TTC549 (cell line): Measurements from ENCODE around the gene SPATA16.
"Not testable (repeated sequence)": the region's sequence is repeated elsewhere in the genome, so short reads cannot be mapped to it uniquely, and the experiment has no call there.

Experiments used
- FAIRE-seq: peaks from 2 replicates; lab custom pipeline; 2012; peaks lifted over from hg19 to GRCh38; lab: Jason Lieb, UNC

The SPATA16 gene

DNA sequence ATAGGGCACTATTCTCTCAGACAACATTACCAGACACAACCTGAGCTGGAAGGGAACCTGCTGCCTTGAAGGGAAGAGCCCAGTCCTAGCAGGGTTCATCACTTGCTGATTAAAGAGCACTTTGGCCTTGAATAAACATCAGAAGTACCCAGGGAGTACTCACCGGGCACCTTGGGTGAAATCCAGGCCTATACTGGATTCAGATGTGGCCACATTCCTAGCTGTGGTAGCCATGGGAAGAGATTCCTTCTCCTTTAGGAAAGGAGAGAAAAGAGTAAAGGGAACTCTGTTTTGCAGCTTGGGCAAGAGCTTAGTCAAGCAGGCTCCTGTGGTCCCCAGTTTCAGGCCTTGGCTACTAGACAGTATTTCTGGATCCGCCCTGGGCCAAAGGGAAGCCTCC, 195.0 kb downstream of the SPATA16 start:
- no peak for FAIRE-seq

GRCh38 chr3:172939651-172940293, 201.3 kb downstream of the SPATA16 start:
- no peak for FAIRE-seq

DNA sequence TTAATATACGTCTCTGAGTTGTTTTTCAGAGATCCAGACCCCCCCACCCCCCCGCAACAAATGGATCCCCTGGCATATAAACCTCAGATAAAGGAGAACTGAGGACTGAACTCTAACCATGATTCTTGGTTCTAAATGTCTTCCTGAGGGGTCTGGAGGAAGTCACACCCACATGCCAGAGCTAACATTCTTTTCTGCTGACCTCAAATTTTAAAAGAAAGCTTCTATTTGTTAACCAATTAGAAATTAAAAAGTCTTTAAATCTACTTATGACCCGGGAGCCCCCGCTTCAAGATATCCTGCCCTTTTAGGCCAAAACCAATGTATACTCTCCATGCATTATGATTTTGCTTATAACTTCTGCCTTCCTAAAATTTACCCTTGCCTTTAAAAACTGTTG, 202.2 kb downstream of the SPATA16 start:
- FAIRE-seq = no peak

DNA sequence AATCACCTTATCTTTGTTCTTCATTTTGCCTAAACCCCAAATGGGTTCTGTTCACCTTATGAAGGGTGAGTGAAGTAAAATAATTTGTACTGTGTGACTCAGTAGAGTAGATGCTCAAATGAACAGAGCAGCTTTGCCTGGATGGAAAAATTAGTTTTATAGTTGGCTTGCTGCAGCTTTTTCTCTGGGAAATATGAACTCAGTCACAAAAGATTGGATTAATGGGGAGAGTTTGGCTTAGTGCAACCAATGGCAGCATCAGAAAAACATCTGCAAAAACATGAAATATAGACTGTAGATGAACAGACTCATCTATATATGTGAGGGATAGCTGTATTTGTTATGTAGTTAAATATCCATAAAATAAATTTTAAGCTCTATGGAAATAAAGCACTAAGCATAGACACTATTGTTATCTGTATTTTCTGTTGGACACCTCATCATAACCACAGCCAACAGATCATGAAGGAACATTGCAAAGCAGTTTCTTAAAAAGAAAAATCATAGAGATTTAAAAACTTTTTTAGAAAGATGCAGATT, 209.2 kb downstream of the SPATA16 start:
- FAIRE-seq = no peak

DNA sequence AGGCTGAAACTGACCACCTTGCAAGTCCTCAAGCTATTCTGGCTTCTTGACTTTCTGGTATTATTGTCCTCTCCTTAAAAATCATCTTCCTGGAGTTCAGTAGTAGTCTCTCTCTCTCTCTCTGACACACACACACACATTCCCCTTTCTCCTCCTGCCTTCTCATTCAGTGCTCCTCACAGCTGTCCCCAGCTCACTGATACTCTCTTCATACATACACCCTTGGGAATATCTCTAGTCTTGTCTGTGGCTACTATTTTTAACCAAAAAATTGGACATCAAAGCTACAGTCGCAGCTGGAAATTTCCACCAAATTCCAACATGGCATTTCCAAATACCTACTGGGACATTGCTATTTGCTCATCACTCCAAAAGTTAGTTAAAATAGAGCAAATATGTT, 211.6 kb downstream of the SPATA16 start:
- FAIRE-seq = no peak

DNA sequence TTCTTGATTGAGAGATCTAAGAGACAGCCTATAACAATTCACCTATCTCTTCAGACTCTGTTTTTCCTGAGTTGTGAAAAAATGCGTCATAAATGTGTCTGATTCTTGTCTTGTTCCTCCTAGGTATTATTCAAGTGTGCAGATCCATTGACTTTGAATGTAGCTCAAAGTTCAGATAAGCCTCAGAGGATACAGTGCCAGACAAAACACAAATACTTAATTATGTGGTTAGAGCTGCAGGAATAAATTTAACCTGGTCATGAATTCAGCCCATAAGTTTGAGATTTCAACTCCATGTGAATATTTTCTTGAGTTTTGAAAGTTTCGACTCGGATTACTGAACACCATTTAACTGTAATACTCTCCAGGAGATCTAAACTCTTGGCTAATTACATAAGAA, 216.5 kb downstream of the SPATA16 start:
- no peak for FAIRE-seq

DNA sequence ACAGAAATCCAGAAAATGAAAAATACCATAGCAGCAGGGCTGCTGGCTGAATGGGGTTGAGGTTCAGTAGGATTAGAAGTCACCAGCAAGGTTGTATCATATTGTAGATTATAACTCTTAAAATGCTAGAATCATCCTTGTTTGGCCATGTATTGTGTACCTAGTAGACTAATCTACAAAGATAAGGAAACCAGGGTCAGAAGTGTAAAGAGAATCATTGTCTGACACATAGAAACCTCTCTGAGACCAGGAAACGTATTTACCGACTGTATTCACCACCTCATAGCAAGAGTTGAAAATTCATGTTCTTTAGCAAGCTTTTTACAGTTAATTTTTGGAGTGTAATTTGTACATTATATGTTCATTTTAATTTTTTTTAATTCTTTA, 221.7 kb downstream of the SPATA16 start:
- FAIRE-seq = no peak

DNA sequence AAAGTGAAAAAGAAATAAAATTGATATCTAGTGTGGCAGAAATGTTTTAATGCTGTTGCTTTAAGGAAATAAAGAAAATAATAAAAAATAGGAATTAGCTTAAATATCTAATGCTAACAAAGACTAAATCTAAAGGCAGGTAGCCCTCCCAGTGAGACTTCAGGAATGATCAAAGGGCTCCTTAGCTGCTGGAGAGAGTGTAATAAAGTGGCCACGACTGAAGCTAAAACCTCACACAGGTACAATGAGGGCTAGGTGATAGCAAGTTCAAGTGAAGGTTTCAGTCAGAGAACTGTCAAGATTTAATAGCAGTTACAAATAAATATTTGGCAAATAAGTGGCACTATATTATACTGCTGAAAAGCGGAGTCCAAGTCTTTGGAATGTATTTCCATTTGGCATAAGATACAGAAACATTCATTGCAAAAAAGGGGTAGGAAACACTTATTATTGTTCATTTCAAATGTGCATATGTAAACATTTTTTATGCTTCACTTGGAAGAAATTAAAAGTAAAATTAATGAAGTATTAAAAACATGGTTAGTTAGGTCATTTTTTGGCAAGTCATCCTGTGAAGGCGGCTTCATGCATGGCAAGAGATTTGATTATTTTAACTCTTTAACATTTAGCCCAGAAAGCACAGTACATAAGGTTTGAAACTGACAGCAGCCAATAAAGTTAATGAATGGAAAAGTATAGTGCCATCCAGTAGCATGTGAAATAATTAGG, 222.3 kb downstream of the SPATA16 start:
- no peak for FAIRE-seq

GRCh38 chr3:172918165-172918564, 222.9 kb downstream of the SPATA16 start:
- FAIRE-seq = no peak

DNA sequence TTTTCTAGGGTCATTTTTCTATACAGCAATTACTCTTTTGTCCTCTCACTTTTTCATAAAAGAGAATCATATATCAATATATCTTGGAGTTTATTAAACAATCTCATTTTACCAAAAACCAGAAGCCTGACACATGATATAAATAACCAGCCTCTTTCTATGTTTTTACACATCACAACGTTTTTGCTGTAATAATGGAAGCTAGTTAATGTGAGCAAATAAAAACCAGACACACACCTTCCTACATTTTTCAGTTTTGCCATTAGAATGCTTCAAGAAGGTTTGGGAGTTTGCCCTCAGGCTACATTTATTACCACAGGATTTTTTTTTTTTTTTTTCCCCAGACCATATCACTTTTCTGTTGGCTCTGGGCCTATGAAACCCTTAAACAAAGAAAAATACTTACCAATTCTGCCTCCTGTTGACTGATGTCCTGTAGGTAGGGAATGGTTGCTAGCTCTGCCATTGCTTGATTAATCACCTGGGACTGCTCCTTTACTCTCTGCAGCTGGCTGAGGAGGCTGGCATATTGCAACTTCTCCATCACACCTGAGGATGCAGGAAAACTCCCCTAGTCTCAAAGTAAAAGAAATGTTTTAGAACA, 225.0 kb downstream of the SPATA16 start:
- FAIRE-seq = no peak

GRCh38 chr3:172914854-172915253, 226.2 kb downstream of the SPATA16 start:
- FAIRE-seq = no peak

DNA sequence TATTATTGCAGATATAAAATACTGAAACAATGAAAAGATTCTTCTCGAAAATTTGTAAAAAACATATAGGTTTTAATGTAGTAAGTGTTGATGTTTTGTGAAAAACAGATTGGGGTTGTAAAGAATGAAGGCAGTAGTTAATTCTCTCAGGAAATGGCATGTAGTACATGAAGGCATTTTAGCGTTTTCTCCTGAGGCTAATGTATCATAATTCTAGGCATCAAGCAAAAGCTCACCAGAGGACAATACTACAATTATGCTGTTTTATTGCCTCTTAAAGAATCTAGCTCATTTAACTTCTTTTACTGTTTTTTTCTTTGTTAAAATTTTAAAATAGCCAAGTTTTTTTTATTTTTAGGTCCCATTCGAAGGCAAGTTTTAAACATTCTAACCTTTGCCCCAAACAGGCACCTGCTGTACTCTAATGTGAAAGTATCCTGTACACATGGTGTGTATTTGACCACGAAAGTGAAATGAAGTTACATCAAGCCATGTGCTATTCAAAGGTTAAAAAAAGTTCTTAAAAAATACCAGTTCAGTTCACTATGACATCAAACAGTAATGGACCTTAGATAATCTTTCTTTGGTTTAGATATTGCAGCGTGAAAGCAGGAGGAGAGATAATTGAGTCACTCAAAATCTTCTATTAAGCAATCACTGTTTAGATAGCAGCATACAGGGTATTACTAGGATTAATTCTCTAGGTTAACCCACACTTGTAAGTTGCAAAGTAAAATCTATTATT, 227.0 kb downstream of the SPATA16 start:
- no peak for FAIRE-seq

DNA sequence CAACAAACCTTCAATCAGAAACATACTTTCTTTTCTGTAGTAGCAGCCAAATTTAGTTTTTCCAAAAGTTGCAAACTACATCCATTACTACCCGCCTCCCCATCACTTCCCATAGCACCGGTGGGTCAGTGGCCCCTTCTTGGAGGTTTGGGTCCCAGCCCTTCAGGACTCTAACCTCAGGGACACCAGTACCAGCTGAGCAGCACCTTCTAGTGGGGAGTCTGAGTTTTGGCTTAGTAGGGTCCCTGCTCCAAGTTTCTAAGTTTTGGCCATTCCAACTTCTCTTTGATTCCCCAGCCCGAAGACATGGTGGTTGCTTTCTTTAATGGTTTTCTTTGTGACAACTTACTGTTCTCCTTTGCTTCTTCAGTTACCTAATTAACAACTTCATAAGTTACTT, 229.9 kb downstream of the SPATA16 start:
- FAIRE-seq = no peak

- no peak for FAIRE-seq
Observed at GRCh38 chr3:172908771-172909270, 232.2 kb downstream of the SPATA16 start.

- FAIRE-seq = no peak
Observed at GRCh38 chr3:172905451-172905850, 235.6 kb downstream of the SPATA16 start.

DNA sequence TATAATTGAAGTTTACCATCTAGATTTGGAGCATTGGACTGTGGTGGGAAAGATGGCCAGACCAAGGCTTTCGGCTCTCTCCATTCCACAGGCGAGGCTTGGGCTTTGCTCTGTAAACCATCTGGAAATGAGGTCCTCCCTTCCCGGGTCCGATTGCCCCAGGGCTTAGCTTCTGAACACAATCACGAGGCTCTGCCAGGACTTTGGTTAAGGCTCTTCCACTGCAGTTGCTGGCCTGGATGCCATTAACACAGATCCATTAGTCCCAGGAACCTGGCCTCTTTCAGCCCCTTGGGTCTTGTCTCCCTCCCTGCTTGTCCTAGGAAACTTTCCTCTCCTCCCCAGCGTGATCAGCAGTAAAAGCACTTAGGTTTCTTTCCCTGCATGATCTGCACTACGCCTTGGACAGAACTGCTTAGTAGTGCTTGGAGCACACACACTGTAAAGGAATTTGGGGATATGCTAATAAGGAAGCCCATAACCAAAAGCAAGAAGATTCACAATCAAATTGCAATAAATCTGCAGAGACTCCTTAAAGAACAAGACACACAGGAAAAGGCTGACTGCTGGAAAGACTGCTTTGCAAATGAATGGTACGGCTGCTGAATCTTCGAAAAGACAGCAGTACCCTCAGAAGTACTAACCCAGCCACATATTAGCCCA, 236.2 kb downstream of the SPATA16 start:
- FAIRE-seq = no peak

GRCh38 chr3:172903642-172904320, 237.3 kb downstream of the SPATA16 start:
- no peak for FAIRE-seq

- no peak for FAIRE-seq
Observed at GRCh38 chr3:172892158-172892557, 248.9 kb downstream of the SPATA16 start.

- no peak for FAIRE-seq
Observed at GRCh38 chr3:172885704-172886103, 255.3 kb downstream of the SPATA16 start.

DNA sequence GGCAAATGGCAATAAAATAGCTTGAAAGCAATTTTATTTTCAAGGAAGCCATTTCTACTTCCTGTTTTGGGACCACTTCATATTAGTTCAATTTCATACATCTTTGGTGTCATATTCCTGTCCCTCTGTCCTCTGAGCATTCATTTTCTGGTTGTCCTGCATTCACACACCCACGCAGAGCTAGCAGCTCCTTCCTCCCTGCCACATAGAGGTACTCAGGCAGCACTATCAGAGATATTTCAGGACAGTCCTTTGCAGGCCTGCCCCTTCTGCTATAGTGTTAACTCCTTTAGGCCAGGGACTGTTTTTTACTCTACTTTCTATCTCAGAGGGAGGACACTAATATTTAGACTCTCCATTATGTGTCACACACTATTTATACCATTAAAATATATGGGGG, 258.5 kb downstream of the SPATA16 start:
- no peak for FAIRE-seq

- FAIRE-seq = not testable (repeated sequence)
Observed at GRCh38 chr3:172879381-172879780, 261.7 kb downstream of the SPATA16 start.
